A549 (cell line): ENCODE data around the gene RPL13A. TPM values are rescaled to one million over a fixed set of nuclear protein-coding genes. Genes with fewer than 3 reads are reported as not detected.

Experiments
- ATAC-seq, 2 experiments: fragments of 200-7000 bp in 1 of 2; fragments of >200 bp in 1 of 2; cut with Nextera tagmentation in 1 of 2; cut with Tn5 transposase in 1 of 2; 3 replicates each; pipeline versions ENCODE4 v1.8.0 to v1.9.1; 2018 to 2020; ENCODE audit warnings: mild to moderate bottlenecking in 1 of 2, moderate library complexity in 1 of 2
- CTCF ChIA-PET: fragments of 300-600 bp; sonication (Branson Sonifier 250); formaldehyde crosslinking; extraction: SDS; loops from one replicate; lab custom pipeline; 2021; ENCODE audit warnings: antibody characterized with exemption, inconsistent platforms; lab: Yijun Ruan, JAX
- POLR2A ChIA-PET: fragments of 350-600 bp; formaldehyde crosslinking; extraction: SDS; loops from one replicate; lab custom pipeline; 2021; ENCODE audit warnings: antibody characterized with exemption, inconsistent platforms; lab: Yijun Ruan, JAX
- DNase-seq, 2 experiments: peaks; one replicate each; pipeline versions ENCODE4 v3.0.0 to v3.0.0-alpha.2; 2011 to 2016; ENCODE audit warnings: low read depth in 1 of 2, low spot score in 1 of 2
- FAIRE-seq: peaks from 2 replicates; lab custom pipeline; 2011; peaks lifted over from hg19 to GRCh38; lab: Jason Lieb, UNC
- H3K27ac ChIP-seq, 2 experiments: fragments of >200 bp; sonication (Bioruptor Twin); formaldehyde crosslinking; 3 replicates each; pipeline ENCODE4 v1.5.1; 2016 to 2017
- H3K4me1 ChIP-seq: fragments of >200 bp; sonication (Bioruptor Twin); formaldehyde crosslinking; 3 replicates; pipeline ENCODE4 v1.6.1; 2016
- H3K4me2 ChIP-seq: fragments of >200 bp; sonication (Bioruptor Twin); formaldehyde crosslinking; 3 replicates; pipeline ENCODE4 v1.6.1; 2016
- H3K4me3 ChIP-seq: fragments of >200 bp; sonication (Bioruptor Twin); formaldehyde crosslinking; 3 replicates; pipeline ENCODE4 v1.5.1; 2016
- H3K9me3 ChIP-seq: fragments of >200 bp; sonication (Bioruptor Twin); formaldehyde crosslinking; 3 replicates; pipeline ENCODE4 v1.6.1; 2016
- BCL3 ChIP-seq: fragments of >200 bp; sonication (Bioruptor Twin); formaldehyde crosslinking; IDR thresholded peaks from 3 replicates; pipeline ENCODE4 v1.6.1; 2016
- CBX2 ChIP-seq: fragments of 200-600 bp; sonication (generic); IDR thresholded peaks from 2 replicates; pipeline ENCODE4 v1.6.1; 2016; ENCODE audit warnings: low read depth, mild to moderate bottlenecking, borderline replicate concordance
- CBX8 ChIP-seq: fragments of 200-600 bp; sonication (generic); IDR thresholded peaks from 2 replicates; pipeline ENCODE4 v1.6.1; 2016
- CTCF ChIP-seq: fragments of >200 bp; sonication (Bioruptor Twin); formaldehyde crosslinking; IDR thresholded peaks from 3 replicates; pipeline ENCODE4 v1.5.1; 2016
- EHMT2 ChIP-seq: fragments of 200-600 bp; sonication (generic); IDR thresholded peaks from 2 replicates; pipeline ENCODE4 v1.6.1; 2016; ENCODE audit warnings: antibody characterized with exemption, low read depth, mild to moderate bottlenecking, moderate library complexity
- ESRRA ChIP-seq: fragments of 150-350 bp; IDR thresholded peaks from 2 replicates; pipeline ENCODE4 v1.6.1; 2014; ENCODE audit warnings: mild to moderate bottlenecking, low read length, borderline replicate concordance
- HDAC2 ChIP-seq: fragments of 200-600 bp; sonication (generic); IDR thresholded peaks from 2 replicates; pipeline ENCODE4 v1.6.1; 2016
- HMGXB4 ChIP-seq: fragments of 250-450 bp; sonication (Bioruptor Pico); IDR thresholded peaks from 2 replicates; pipeline ENCODE4 v1.5.0; 2021; ENCODE audit warnings: mild to moderate bottlenecking, moderate library complexity, borderline replicate concordance
- HOXB13 ChIP-seq: fragments of 250-450 bp; sonication (Bioruptor Pico); IDR thresholded peaks from 2 replicates; pipeline ENCODE4 v1.5.0; 2020; ENCODE audit warnings: low read depth, mild to moderate bottlenecking, moderate library complexity
- KDM1A ChIP-seq: fragments of 200-600 bp; sonication (generic); IDR thresholded peaks from 2 replicates; pipeline ENCODE4 v1.6.1; 2016; ENCODE audit warnings: low read depth, mild to moderate bottlenecking
- MYC ChIP-seq: IDR thresholded peaks from 2 replicates; pipeline ENCODE4 v1.6.1; 2012; ENCODE audit warnings: mild to moderate bottlenecking, inconsistent platforms, low read length, improper control_type of control experiment, borderline replicate concordance
- PHF8 ChIP-seq: fragments of 200-600 bp; sonication (generic); IDR thresholded peaks from 2 replicates; pipeline ENCODE4 v1.6.1; 2016; ENCODE audit warnings: low read depth, mild to moderate bottlenecking, antibody characterized with exemption, moderate library complexity, borderline replicate concordance
- POLR2AphosphoS2 ChIP-seq: conservative IDR thresholded peaks from 2 replicates; pipeline ENCODE4 v1.6.1; 2012; ENCODE audit warnings: low read length, improper control_type of control experiment, inconsistent platforms
- RARB ChIP-seq: fragments of 250-450 bp; sonication (Bioruptor Pico); IDR thresholded peaks from 2 replicates; pipeline ENCODE4 v1.8.0; 2021; ENCODE audit warnings: mild to moderate bottlenecking, moderate library complexity
- RCOR1 ChIP-seq: fragments of 150-350 bp; IDR thresholded peaks from 2 replicates; pipeline ENCODE4 v1.6.1; 2014; ENCODE audit warnings: antibody characterized with exemption, low read length, low read depth
- RFX5 ChIP-seq: fragments of 450-650 bp; IDR thresholded peaks from 2 replicates; pipeline ENCODE4 v1.7.1; 2014; ENCODE audit warnings: antibody characterized with exemption, mild to moderate bottlenecking, moderate library complexity
- RNF2 ChIP-seq: fragments of 200-600 bp; sonication (generic); IDR thresholded peaks from 2 replicates; pipeline ENCODE4 v1.6.1; 2016; ENCODE audit warnings: low read depth, mild to moderate bottlenecking, antibody characterized with exemption, moderate library complexity, borderline replicate concordance
- ZFP36 ChIP-seq: fragments of 450-650 bp; IDR thresholded peaks from 2 replicates; pipeline ENCODE4 v1.6.1; 2014; ENCODE audit warnings: borderline replicate concordance; ENCODE audit not compliant: partially characterized antibody
- ZSCAN20 ChIP-seq: fragments of 250-450 bp; sonication (Bioruptor Pico); IDR thresholded peaks from 2 replicates; pipeline ENCODE4 v1.8.0; 2022; ENCODE audit warnings: mild to moderate bottlenecking, moderate library complexity
- WGBS: methylation state at CpG from one replicate; pipeline ENCODE4 v1.1.6; 2017; ENCODE audit errors: missing lambda C conversion rate; 5-methylcytosine and 5-hydroxymethylcytosine counted together
- polyA plus RNA-seq, 4 experiments: library from polyadenylated mRNA; depleted of rRNA in 3 of 4; stranded (reverse); fragments of >200 nt; fragmentation: RNase III in 1 of 4; extraction: RNeasy Plus Mini Kit Qiagen cat#74134 plus additional on column Dnase treatment in 1 of 4; gene quantifications; 2 replicates in 3 of 4; 3 replicates in 1 of 4; pipeline ENCODE4 v1.2.3, GENCODE V29; 2011 to 2017
- TF ChIP-seq, protein P1 (sequence below): fragments of 250-450 bp; sonication (Bioruptor Pico); IDR thresholded peaks from 2 replicates; pipeline ENCODE4 v1.5.0; 2020; ENCODE audit warnings: low read depth, mild to moderate bottlenecking, moderate library complexity

Gene RPL13A
- polyA plus RNA-seq, 2 of the 4 experiments (the other 2 are of a cell fraction): 3,595 to 5,410 TPM

DNA sequence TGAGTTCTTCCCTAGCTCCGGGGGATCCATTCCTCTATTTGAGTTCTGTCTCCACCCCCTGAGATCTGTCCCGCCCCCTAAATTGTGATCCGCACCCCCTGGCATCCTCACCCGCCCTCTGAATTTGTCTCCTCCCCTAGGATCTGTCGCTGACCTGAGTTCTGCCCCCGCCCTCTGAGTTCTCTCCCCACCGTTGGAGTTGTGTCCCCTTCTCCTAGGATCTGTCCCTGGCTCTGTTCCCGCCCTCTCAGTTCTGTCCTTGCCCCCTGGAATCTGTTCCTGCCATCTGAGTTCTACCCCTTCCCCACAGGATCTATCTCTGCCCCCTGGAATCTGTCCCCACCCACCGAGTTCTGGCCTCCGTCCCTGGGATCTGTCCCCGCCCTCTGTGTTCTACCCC, 45.1 kb upstream of the RPL13A start:
- CTCF ChIA-PET: interaction anchor here (1.1 to 19.0 kb wide), 21 partner anchors 11 to 128 kb away, joined by 3 to 244 read pairs (median 5); partner anchors contain the start of genes DKKL1, GFY and KASH5

GRCh38 chr19:49442771-49443365, 44.5 kb upstream of the RPL13A start:
- FAIRE-seq (no peak), ATAC-seq (peak; percentile 55 to 83), DNase-seq (peak; percentile 96 to 97)
- under 1% methylated on average over 36 of the region's 43 CpGs for WGBS
- Histone ChIP-seq H3K4me3 (peak overlapping the region; percentile 79), H3K9me3 (no peaks in the 10 kb centered on the region), H3K27ac (peak overlapping the region; percentile 85 to 89), H3K4me1 (peaks cover 19% of the 10 kb centered on the region), H3K4me2 (peak overlapping the region; percentile 99)
- TF ChIP-seq PHF8: peak; percentile 69; the same call in 1 of the 2 replicates
- no peak for TF ChIP-seq KDM1A
- no peak for TF ChIP-seq HOXB13 (CRISPR knock-in tag)
- 0 out of 3 replicates have a peak, but pooled peaks have one; percentile 31 for TF ChIP-seq BCL3
- ChIA-PET POLR2A (interaction anchor here (0.6 to 1.3 kb wide), 4 partner anchors 9 to 80 kb away, joined by 3 to 7 read pairs (median 6); partner anchors contain the start of genes ALDH16A1, PIH1D1 and TEAD2), CTCF (interaction anchor here (0.6 to 19.0 kb wide), 29 partner anchors 9 to 679 kb away, joined by 3 to 244 read pairs (median 4); partner anchors contain the start of genes ALDH16A1, DKKL1, GFY and KASH5)

More for the DNA sequence above, 45.1 kb upstream of the RPL13A start:
- peak overlapping the region; percentile 99 for H3K4me2 ChIP-seq
- ATAC-seq (peak; percentile 8 to 9; a peak in 4 of 6 replicates), FAIRE-seq (no peak), DNase-seq (peak; percentile 56 to 67)
- 11% methylated on average over 6 of the region's 11 CpGs for WGBS
- H3K4me1 ChIP-seq: peaks cover 19% of the 10 kb centered on the region
- H3K9me3 ChIP-seq: no peaks in the 10 kb centered on the region
- peak overlapping the region; percentile 79 for H3K4me3 ChIP-seq
- TF ChIP-seq POLR2AphosphoS2: no peak
- TF ChIP-seq ESRRA: no peak
- TF ChIP-seq RFX5: no peak
- no peak for TF ChIP-seq EHMT2
- no peak for TF ChIP-seq MYC
- no peak for TF ChIP-seq RCOR1
- TF ChIP-seq ZSCAN20 (CRISPR knock-in tag): no peak
- TF ChIP-seq CBX8: no peak
- TF ChIP-seq, protein P1, sequence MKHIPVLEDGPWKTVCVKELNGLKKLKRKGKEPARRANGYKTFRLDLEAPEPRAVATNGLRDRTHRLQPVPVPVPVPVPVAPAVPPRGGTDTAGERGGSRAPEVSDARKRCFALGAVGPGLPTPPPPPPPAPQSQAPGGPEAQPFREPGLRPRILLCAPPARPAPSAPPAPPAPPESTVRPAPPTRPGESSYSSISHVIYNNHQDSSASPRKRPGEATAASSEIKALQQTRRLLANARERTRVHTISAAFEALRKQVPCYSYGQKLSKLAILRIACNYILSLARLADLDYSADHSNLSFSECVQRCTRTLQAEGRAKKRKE (CRISPR knock-in tag): no peak
- TF ChIP-seq HMGXB4 (CRISPR knock-in tag): no peak
- TF ChIP-seq HOXB13 (CRISPR knock-in tag): no peak
- no peak for TF ChIP-seq ZFP36
- no peak for TF ChIP-seq CBX2
- TF ChIP-seq HDAC2: no peak
- no peak for TF ChIP-seq RNF2
- TF ChIP-seq CTCF: no peak
- TF ChIP-seq RARB (CRISPR knock-in tag): no peak
- H3K27ac ChIP-seq: peak overlapping the region; percentile 85 to 89; a peak in 5 of 6 replicates
- POLR2A ChIA-PET: interaction anchor here (0.6 to 1.3 kb wide), 4 partner anchors 9 to 80 kb away, joined by 3 to 7 read pairs (median 6); partner anchors contain the start of genes ALDH16A1, PIH1D1 and TEAD2
